ENCODE results near the gene CD163L1. TPM values are rescaled to one million over a fixed set of nuclear protein-coding genes. Genes with fewer than 3 reads are reported as not detected.

Gene CD163L1
- total RNA-seq, 1 donor from 2014 or later, result not detected

DNA sequence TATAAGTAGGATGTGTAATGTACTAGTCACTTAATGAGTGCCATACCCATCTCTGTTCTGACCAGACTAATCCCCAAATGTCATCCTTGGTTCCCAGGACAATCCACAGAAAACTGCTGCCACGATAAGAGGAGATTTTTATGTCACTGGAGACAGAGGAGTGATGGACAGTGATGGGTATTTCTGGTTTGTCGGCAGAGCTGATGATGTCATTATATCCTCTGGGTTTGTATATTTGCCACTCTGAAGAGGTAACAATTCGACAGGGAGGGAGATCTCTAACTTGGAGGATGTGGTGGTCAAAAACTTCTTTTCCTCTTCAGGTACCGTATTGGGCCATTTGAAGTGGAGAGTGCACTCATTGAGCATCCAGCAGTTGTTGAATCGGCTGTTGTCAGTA is 119.8 kb downstream of the CD163L1 start:
- Histone ChIP-seq H2AFZ (replicated peaks) (no peak overlapping the region), H3K79me2 (ENCODE audit: low read depth) (no peaks in the 10 kb centered on the region), H3K4me2 (no peak overlapping the region), H3K36me3 (no peaks in the 10 kb centered on the region), H3K9me3 (ENCODE audit: low read depth) (peaks cover under 1% of the 10 kb centered on the region), H3K27me3 (no peaks in the 10 kb centered on the region), H3K27ac (no peak overlapping the region), H4K20me1 (ENCODE audit: low read depth) (no peaks in the 10 kb centered on the region), H3K4me1 (no peaks in the 10 kb centered on the region), H3F3A (ENCODE audit: low read depth) (no peaks in the 10 kb centered on the region), H3K4me3 (no peak overlapping the region), H3K9ac (no peak overlapping the region)
- TF ChIP-seq, protein P1, sequence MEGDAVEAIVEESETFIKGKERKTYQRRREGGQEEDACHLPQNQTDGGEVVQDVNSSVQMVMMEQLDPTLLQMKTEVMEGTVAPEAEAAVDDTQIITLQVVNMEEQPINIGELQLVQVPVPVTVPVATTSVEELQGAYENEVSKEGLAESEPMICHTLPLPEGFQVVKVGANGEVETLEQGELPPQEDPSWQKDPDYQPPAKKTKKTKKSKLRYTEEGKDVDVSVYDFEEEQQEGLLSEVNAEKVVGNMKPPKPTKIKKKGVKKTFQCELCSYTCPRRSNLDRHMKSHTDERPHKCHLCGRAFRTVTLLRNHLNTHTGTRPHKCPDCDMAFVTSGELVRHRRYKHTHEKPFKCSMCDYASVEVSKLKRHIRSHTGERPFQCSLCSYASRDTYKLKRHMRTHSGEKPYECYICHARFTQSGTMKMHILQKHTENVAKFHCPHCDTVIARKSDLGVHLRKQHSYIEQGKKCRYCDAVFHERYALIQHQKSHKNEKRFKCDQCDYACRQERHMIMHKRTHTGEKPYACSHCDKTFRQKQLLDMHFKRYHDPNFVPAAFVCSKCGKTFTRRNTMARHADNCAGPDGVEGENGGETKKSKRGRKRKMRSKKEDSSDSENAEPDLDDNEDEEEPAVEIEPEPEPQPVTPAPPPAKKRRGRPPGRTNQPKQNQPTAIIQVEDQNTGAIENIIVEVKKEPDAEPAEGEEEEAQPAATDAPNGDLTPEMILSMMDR (IDR thresholded peaks at IDR 0.05), result no peak
- TF ChIP-seq EZH2 (IDR thresholded peaks at IDR 0.05) (no peak), EZH2phosphoT487 (IDR thresholded peaks at IDR 0.05) (no peak)
- H3K36me3 Mint-ChIP-seq, result no peaks in the 10 kb centered on the region
- H3K27me3 Mint-ChIP-seq (ENCODE audit: insufficient read depth, low read depth), result no peaks in the 10 kb centered on the region
- H3K4me1 Mint-ChIP-seq, result no peaks in the 10 kb centered on the region
- DNase-seq (ENCODE audit: low spot score), result no peak
- H3K27ac Mint-ChIP-seq, result no peak overlapping the region
- H3K9me3 Mint-ChIP-seq, result no peaks in the 10 kb centered on the region
- no peak overlapping the region for H3K4me3 Mint-ChIP-seq

DNA sequence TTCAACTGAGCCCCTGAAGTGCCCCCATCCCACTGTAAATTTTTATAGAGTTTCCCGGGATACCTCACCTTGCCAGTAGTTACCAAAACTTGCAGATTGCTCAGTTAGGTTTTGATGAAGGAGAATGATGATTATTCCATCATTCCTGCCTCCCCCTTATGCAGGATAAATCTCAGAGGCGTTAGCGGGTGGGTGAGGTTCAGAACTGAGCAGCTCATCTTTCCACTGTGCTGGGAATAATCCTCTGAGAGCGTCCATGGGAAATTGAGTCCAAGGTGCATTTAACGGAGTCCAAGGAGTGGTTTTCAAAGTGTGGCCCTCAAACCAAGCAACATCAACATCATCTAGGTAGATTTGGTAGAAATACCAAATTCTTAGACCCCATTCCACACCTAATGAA is 121.4 kb downstream of the CD163L1 start:
- Mint-ChIP-seq H3K36me3 (no peaks in the 10 kb centered on the region), H3K4me1 (no peaks in the 10 kb centered on the region), H3K27ac (no peak overlapping the region), H3K4me3 (no peak overlapping the region), H3K27me3 (ENCODE audit: insufficient read depth, low read depth) (no peaks in the 10 kb centered on the region), H3K9me3 (peaks cover 2% of the 10 kb centered on the region)
- no peaks in the 10 kb centered on the region for H3K4me1 ChIP-seq
- no peaks in the 10 kb centered on the region for H3K79me2 ChIP-seq (ENCODE audit: low read depth)
- H3K27ac ChIP-seq, result no peak overlapping the region
- H3K27me3 ChIP-seq, result no peaks in the 10 kb centered on the region
- no peaks in the 10 kb centered on the region for H4K20me1 ChIP-seq (ENCODE audit: low read depth)
- H3K9me3 ChIP-seq (ENCODE audit: low read depth), result no peaks in the 10 kb centered on the region
- no peak overlapping the region for H3K4me3 ChIP-seq
- H3F3A ChIP-seq (ENCODE audit: low read depth), result no peaks in the 10 kb centered on the region
- no peak overlapping the region for H3K9ac ChIP-seq
- no peaks in the 10 kb centered on the region for H3K36me3 ChIP-seq
- TF ChIP-seq, protein P1 (IDR thresholded peaks at IDR 0.05), result no peak
- TF ChIP-seq EZH2 (IDR thresholded peaks at IDR 0.05) (no peak), EZH2phosphoT487 (IDR thresholded peaks at IDR 0.05) (no peak)
- H2AFZ ChIP-seq (replicated peaks), result no peak overlapping the region
- H3K4me2 ChIP-seq, result no peak overlapping the region
- DNase-seq (ENCODE audit: low spot score), result no peak

DNA sequence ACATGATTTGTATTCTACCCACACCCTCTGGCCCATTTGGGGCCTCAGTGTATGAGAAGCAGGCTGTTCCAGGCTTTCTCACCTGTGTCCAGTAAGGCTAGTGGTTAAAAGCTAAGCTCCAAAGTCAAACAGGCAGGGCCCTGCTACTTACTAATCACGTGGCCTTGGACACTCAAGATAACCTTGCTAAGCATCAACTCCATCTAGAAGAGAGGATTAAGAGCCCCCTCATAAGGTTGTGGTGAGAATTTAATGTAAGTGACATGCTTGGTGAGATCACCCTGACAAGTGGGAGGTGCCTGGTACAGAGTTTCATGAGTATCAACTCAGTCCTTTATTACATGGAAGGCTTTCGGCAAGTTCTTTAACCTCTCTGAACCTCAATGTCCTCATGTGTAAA is 122.3 kb downstream of the CD163L1 start:
- no peaks in the 10 kb centered on the region for H3K36me3 Mint-ChIP-seq
- Histone ChIP-seq H3K36me3 (no peaks in the 10 kb centered on the region), H3F3A (ENCODE audit: low read depth) (no peaks in the 10 kb centered on the region), H3K79me2 (ENCODE audit: low read depth) (no peaks in the 10 kb centered on the region), H3K9ac (no peak overlapping the region), H4K20me1 (ENCODE audit: low read depth) (no peaks in the 10 kb centered on the region), H3K4me3 (no peak overlapping the region), H2AFZ (replicated peaks) (no peak overlapping the region), H3K9me3 (ENCODE audit: low read depth) (no peaks in the 10 kb centered on the region), H3K27me3 (no peaks in the 10 kb centered on the region), H3K27ac (no peak overlapping the region), H3K4me2 (no peak overlapping the region), H3K4me1 (no peaks in the 10 kb centered on the region)
- H3K27me3 Mint-ChIP-seq (ENCODE audit: insufficient read depth, low read depth), result no peaks in the 10 kb centered on the region
- no peaks in the 10 kb centered on the region for H3K4me1 Mint-ChIP-seq
- TF ChIP-seq, protein P1 (IDR thresholded peaks at IDR 0.05), result no peak
- no peak for TF ChIP-seq EZH2phosphoT487 (IDR thresholded peaks at IDR 0.05)
- no peak overlapping the region for H3K27ac Mint-ChIP-seq
- H3K9me3 Mint-ChIP-seq, result peaks cover 2% of the 10 kb centered on the region
- DNase-seq (ENCODE audit: low spot score), result no peak
- H3K4me3 Mint-ChIP-seq, result no peak overlapping the region

DNA sequence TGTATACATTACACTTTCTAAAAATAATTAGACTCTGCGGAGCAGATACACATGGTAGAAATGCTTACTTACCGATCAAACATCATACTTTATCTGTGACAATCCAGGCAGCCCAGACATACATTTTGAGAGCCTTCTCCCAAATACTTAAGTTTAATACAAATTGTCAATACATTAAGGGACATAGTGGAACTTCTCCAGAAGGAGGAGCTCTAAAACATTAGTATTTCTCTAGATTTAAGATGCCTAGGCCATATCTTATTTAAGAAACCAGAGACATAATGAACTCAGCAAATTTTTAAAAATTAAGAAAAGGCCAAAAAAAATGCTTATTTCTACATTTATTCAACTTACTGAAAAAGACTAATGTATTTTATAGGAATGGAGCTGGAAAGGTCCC is 124.0 kb downstream of the CD163L1 start:
- Histone ChIP-seq H3K9me3 (ENCODE audit: low read depth) (no peaks in the 10 kb centered on the region), H3K4me1 (no peaks in the 10 kb centered on the region), H4K20me1 (ENCODE audit: low read depth) (no peaks in the 10 kb centered on the region), H3K27me3 (no peaks in the 10 kb centered on the region), H3K36me3 (no peaks in the 10 kb centered on the region), H3K4me3 (no peak overlapping the region), H2AFZ (replicated peaks) (no peak overlapping the region), H3K27ac (no peak overlapping the region), H3K79me2 (ENCODE audit: low read depth) (no peaks in the 10 kb centered on the region), H3F3A (ENCODE audit: low read depth) (no peaks in the 10 kb centered on the region), H3K4me2 (no peak overlapping the region), H3K9ac (no peak overlapping the region)
- H3K27me3 Mint-ChIP-seq (ENCODE audit: insufficient read depth, low read depth), result no peaks in the 10 kb centered on the region
- no peak overlapping the region for H3K4me3 Mint-ChIP-seq
- no peaks in the 10 kb centered on the region for H3K36me3 Mint-ChIP-seq
- H3K9me3 Mint-ChIP-seq, result peaks cover 2% of the 10 kb centered on the region
- TF ChIP-seq, protein P1 (IDR thresholded peaks at IDR 0.05), result no peak
- TF ChIP-seq EZH2phosphoT487 (IDR thresholded peaks at IDR 0.05) (no peak), EZH2 (IDR thresholded peaks at IDR 0.05) (no peak)
- no peaks in the 10 kb centered on the region for H3K4me1 Mint-ChIP-seq
- no peak for DNase-seq (ENCODE audit: low spot score)
- H3K27ac Mint-ChIP-seq, result no peak overlapping the region

Data from neural progenitor cell (in vitro differentiated cells).